AG08395 (cell line): ENCODE data around the gene SPRTN.

Source experiments
- DNase-seq: peaks from one replicate; pipeline ENCODE4 v3.0.0; 2012; ENCODE audit warnings: mixed read lengths, low spot score

SPRTN gene

GRCh38 chr1:231338270-231339128 lies at the start of gene SPRTN:
Gene SPRTN (plus strand): TSS chr1:231338293. CDS start chr1:231338384, 91 bp downstream.
- DNase-seq = peak; percentile 91

GRCh38 chr1:231295938-231296337 lies 42.2 kb upstream of the SPRTN start:
- DNase-seq = no peak

- no peak for DNase-seq
Measured at GRCh38 chr1:231301990-231302389, 36.1 kb upstream of the SPRTN start.

GRCh38 chr1:231310391-231310934 lies 27.6 kb upstream of the SPRTN start:
- DNase-seq = no peak

GRCh38 chr1:231311720-231312431 lies 26.2 kb upstream of the SPRTN start:
- no peak for DNase-seq

- DNase-seq = no peak
Measured at GRCh38 chr1:231312432-231312788, 25.7 kb upstream of the SPRTN start.

- DNase-seq = no peak
Measured at GRCh38 chr1:231313661-231314060, 24.4 kb upstream of the SPRTN start.

- peak; percentile 26 for DNase-seq
Measured at GRCh38 chr1:231315887-231316286, 22.2 kb upstream of the SPRTN start.

- no peak for DNase-seq
Measured at GRCh38 chr1:231317306-231318014, 20.6 kb upstream of the SPRTN start.

GRCh38 chr1:231318015-231318355 lies 20.1 kb upstream of the SPRTN start:
- no peak for DNase-seq

- no peak for DNase-seq
Measured at GRCh38 chr1:231318568-231318967, 19.5 kb upstream of the SPRTN start.

GRCh38 chr1:231319080-231319479 lies 19.0 kb upstream of the SPRTN start:
- DNase-seq = no peak

- DNase-seq = no peak
Measured at GRCh38 chr1:231322880-231323530, 15.1 kb upstream of the SPRTN start.

GRCh38 chr1:231324660-231325059 lies 13.4 kb upstream of the SPRTN start:
- DNase-seq = no peak

- no peak for DNase-seq
Measured at GRCh38 chr1:231326248-231326647, 11.8 kb upstream of the SPRTN start.

GRCh38 chr1:231327617-231328016 lies 10.5 kb upstream of the SPRTN start:
- no peak for DNase-seq

- no peak for DNase-seq
Measured at GRCh38 chr1:231329483-231329882, 8.6 kb upstream of the SPRTN start.

- DNase-seq = no peak
Measured at GRCh38 chr1:231332761-231333160, 5.3 kb upstream of the SPRTN start.

GRCh38 chr1:231334079-231334666 lies 3.9 kb upstream of the SPRTN start:
- no peak for DNase-seq

- DNase-seq = no peak
Measured at GRCh38 chr1:231334952-231335351, 3.1 kb upstream of the SPRTN start.
